Effector memory CD4-positive, alpha-beta T cell (primary cell): ENCODE results near the gene ROBO1.
"Not testable (repeated sequence)": the region's sequence is repeated elsewhere in the genome, so short reads cannot be mapped to it uniquely, and the experiment has no call there.

Source experiments
- DNase-seq, 3 donors: peaks; one replicate each; pipeline ENCODE4 v3.0.0-alpha.2; 2020
- H3K27ac ChIP-seq: 2 replicates; pipeline ENCODE4 v1.7.0; 2013; ENCODE audit warnings: mild to moderate bottlenecking, low read length, moderate library complexity; ENCODE audit not compliant: insufficient read depth, poor library complexity, severe bottlenecking
- H3K27me3 ChIP-seq: replicated peaks from 2 replicates; pipeline ENCODE4 v1.7.0; 2013; ENCODE audit warnings: mild to moderate bottlenecking, low read length; ENCODE audit not compliant: insufficient read depth, control insufficient read depth, poor library complexity, severe bottlenecking
- H3K36me3 ChIP-seq: 2 replicates; pipeline ENCODE4 v1.7.0; 2013; ENCODE audit warnings: mild to moderate bottlenecking, low read length, moderate library complexity; ENCODE audit not compliant: control insufficient read depth, insufficient read depth
- H3K4me1 ChIP-seq: 2 replicates; pipeline ENCODE4 v1.7.0; 2013; ENCODE audit warnings: low read length, mild to moderate bottlenecking; ENCODE audit not compliant: control insufficient read depth, insufficient read depth, poor library complexity, severe bottlenecking
- H3K4me3 ChIP-seq: 2 replicates; pipeline ENCODE4 v1.7.0; 2013; ENCODE audit warnings: low read length, low read depth, mild to moderate bottlenecking; ENCODE audit not compliant: insufficient read depth, poor library complexity, severe bottlenecking
- H3K9me3 ChIP-seq: 2 replicates; pipeline ENCODE4 v1.7.0; 2013; ENCODE audit warnings: mild to moderate bottlenecking, low read length, moderate library complexity; ENCODE audit not compliant: control insufficient read depth

The ROBO1 gene

DNA sequence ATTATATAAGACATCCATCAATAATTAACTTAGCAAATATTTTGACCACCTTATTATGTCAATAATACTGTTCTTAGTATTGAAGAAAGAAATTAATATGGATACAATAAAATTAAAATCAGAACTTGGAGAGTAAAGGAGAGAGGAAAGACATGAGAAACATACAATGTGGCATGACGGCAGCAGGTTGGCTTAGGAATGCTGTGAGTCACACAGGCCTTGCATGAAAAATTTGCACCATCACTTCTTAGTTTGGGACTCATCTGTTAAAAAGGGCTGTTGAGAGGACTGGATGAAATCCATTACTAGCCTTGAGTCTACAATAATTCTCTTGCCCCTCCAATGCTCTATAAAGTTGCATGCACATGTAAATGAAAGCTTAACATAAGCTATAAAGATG lies 880.8 kb downstream of the ROBO1 start:
- Histone ChIP-seq H3K4me1 (no peaks in the 10 kb centered on the region), H3K27ac (no peak overlapping the region), H3K9me3 (no peaks in the 10 kb centered on the region), H3K4me3 (no peak overlapping the region), H3K27me3 (no peaks in the 10 kb centered on the region), H3K36me3 (no peaks in the 10 kb centered on the region)
- DNase-seq: no peak

- not testable (repeated sequence) for H3K4me3 ChIP-seq, DNase-seq, H3K9me3 ChIP-seq, H3K27ac ChIP-seq, H3K4me1 ChIP-seq, H3K36me3 ChIP-seq, H3K27me3 ChIP-seq
Observed at GRCh38 chr3:78884567-78884966, 883.2 kb downstream of the ROBO1 start.

DNA sequence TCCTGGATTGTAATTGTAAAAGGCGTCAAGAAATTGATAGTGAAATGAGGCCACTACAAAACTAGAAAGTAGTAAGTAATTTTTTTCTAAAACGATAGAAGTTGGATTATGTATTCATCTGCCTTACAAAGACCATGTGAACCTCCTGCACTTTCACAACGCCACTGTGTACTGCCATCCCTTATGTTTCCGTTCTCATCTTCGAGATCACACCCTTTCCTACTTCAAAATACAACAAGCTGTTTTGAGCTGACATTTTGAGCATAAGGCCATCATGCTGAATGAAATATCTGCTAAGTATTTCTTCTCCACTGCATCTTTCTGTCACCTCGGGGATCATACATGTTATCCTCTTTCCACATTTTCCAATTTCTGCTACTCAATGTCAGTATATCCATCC lies 885.5 kb downstream of the ROBO1 start:
- H3K4me3 ChIP-seq: no peak overlapping the region
- no peaks in the 10 kb centered on the region for H3K36me3 ChIP-seq
- no peaks in the 10 kb centered on the region for H3K9me3 ChIP-seq
- H3K4me1 ChIP-seq: no peaks in the 10 kb centered on the region
- DNase-seq: no peak
- H3K27me3 ChIP-seq: no peaks in the 10 kb centered on the region
- H3K27ac ChIP-seq: no peak overlapping the region

DNA sequence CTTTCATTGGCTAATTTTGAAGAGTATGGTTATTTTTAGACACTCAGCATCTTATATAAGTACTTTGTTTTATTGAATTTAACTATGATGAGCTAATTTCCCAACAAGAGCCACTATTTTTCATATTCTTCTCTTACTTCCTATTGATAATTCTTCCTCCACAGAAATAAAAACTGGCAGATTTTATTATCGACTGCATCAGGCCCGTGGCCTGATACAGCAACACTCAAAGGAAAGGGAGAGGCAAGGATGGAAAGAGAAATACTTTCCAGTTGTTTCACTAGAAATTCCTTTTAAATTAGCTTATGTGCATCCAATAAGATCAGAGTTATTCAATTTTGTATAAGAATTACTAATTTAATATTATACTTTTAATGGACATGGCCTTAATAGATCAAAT lies 886.3 kb downstream of the ROBO1 start:
- no peaks in the 10 kb centered on the region for H3K4me1 ChIP-seq
- H3K9me3 ChIP-seq: no peaks in the 10 kb centered on the region
- no peaks in the 10 kb centered on the region for H3K27me3 ChIP-seq
- H3K36me3 ChIP-seq: no peaks in the 10 kb centered on the region
- H3K27ac ChIP-seq: no peak overlapping the region
- H3K4me3 ChIP-seq: no peak overlapping the region
- no peak for DNase-seq

DNA sequence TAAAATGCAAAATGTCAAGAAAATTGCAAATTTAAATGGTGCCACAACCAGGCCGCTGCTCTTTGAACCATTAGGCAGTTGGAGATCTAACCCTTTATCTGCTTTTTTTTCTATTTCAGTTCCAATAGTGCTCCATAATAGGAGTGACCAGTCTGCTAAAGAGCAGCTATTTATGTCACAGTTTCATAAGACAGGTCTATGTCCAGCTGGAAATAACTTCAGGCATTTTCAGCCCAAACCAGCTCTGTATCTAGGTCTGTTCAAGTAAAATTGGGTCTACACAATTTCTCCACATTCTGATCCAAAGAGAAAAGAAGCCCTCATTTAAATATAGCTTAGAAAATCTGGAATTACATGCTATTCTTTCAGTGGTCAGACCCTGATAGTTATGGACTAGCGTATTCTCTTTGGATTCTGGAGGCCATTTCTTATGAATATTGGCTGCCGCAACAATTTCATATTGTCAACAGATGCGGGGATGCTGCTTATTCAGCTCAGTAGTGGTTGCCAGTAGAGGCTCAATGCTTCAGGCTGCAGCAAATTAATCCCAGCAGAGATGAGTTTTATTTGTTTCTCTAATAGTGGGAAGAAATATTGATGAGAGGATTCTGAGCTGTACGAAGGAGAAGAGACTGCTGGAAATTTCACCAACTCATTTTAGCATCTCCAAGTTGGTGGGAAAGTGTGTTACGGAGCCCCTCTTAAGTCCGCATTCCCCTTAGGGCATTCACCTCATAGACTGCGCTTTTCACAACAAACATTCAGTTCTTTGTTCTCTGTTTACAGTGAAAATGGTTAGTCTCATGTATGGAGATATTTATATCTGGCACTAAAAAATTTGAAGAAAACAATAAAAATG lies 887.0 kb downstream of the ROBO1 start:
- Histone ChIP-seq H3K4me3 (no peak overlapping the region), H3K36me3 (no peaks in the 10 kb centered on the region), H3K9me3 (no peaks in the 10 kb centered on the region), H3K27ac (no peak overlapping the region), H3K27me3 (no peaks in the 10 kb centered on the region), H3K4me1 (no peaks in the 10 kb centered on the region)
- DNase-seq: no peak

- no peaks in the 10 kb centered on the region for H3K4me1 ChIP-seq
- no peaks in the 10 kb centered on the region for H3K9me3 ChIP-seq
- no peaks in the 10 kb centered on the region for H3K36me3 ChIP-seq
- no peak for DNase-seq
- no peak overlapping the region for H3K4me3 ChIP-seq
- H3K27me3 ChIP-seq: no peaks in the 10 kb centered on the region
- no peak overlapping the region for H3K27ac ChIP-seq
Observed at GRCh38 chr3:78879295-78879860, 888.4 kb downstream of the ROBO1 start.

DNA sequence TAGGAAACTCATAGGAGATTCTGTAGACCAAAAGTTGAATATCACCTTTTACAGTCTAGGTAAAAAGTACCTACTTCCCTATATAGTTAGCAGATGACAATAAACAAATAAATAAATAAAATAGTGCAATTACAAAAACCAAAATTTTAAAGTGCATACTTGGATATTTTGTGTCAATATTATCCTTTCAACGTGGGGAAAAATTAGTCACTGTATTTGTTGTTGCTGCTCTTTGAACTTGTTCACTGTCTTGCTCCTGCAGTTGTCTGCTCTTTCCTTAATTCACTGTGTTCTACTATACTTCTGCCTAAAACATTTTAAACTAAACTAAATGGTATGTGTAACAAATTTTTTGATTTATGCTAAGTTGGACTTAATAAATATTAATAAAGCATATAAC lies 889.0 kb downstream of the ROBO1 start:
- no peak for DNase-seq
- Histone ChIP-seq H3K27me3 (no peaks in the 10 kb centered on the region), H3K27ac (no peak overlapping the region), H3K36me3 (no peaks in the 10 kb centered on the region), H3K4me3 (no peak overlapping the region), H3K4me1 (no peaks in the 10 kb centered on the region), H3K9me3 (no peaks in the 10 kb centered on the region)

GRCh38 chr3:78878011-78878410 lies 889.8 kb downstream of the ROBO1 start:
- H3K27me3 ChIP-seq: no peaks in the 10 kb centered on the region
- no peaks in the 10 kb centered on the region for H3K36me3 ChIP-seq
- H3K27ac ChIP-seq: no peak overlapping the region
- H3K4me3 ChIP-seq: no peak overlapping the region
- no peaks in the 10 kb centered on the region for H3K4me1 ChIP-seq
- DNase-seq: no peak
- H3K9me3 ChIP-seq: no peaks in the 10 kb centered on the region

- DNase-seq: no peak
- H3K36me3 ChIP-seq: no peaks in the 10 kb centered on the region
- no peaks in the 10 kb centered on the region for H3K9me3 ChIP-seq
- H3K27me3 ChIP-seq: no peaks in the 10 kb centered on the region
- H3K4me3 ChIP-seq: no peak overlapping the region
- H3K4me1 ChIP-seq: no peaks in the 10 kb centered on the region
- no peak overlapping the region for H3K27ac ChIP-seq
Observed at GRCh38 chr3:78875851-78876250, 891.9 kb downstream of the ROBO1 start.

DNA sequence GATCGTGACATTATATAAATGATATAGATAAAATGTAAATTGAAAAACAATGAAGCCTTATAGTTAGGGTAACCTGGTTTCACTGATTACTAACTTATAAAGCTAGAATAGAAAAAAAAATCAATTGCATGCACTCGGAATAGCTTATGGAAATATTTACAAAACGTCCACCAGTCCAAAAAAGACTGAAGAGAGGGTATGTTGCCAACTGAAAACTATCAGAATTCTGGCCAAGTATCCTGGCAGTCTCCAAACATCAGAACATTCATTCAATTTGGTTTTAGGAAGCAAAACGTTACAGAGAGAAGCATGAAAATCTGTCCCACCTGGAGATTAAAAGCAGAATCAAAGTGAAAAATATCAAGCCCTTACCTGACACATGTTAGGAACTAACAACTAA lies 892.4 kb downstream of the ROBO1 start:
- no peaks in the 10 kb centered on the region for H3K36me3 ChIP-seq
- H3K27ac ChIP-seq: no peak overlapping the region
- no peak for DNase-seq
- H3K9me3 ChIP-seq: no peaks in the 10 kb centered on the region
- H3K4me3 ChIP-seq: no peak overlapping the region
- H3K27me3 ChIP-seq: no peaks in the 10 kb centered on the region
- no peaks in the 10 kb centered on the region for H3K4me1 ChIP-seq
